HG03025 (cell line): ENCODE measurements around the gene UQCR11.

ENCODE experiments used
- ATAC-seq: cut with Tn5 transposase; IDR thresholded peaks from one replicate; pipeline ENCODE4 v1.9.1; 2021; ENCODE audit warnings: mild to moderate bottlenecking, moderate library complexity; ENCODE audit not compliant: unreplicated experiment, low FRiP score

The UQCR11 gene

GRCh38 chr19:1592755-1593500, 12.3 kb downstream of the UQCR11 start, which contains the start of gene MBD3:
Gene MBD3, minus strand, starts transcription at chr19:1592865. Its CDS starts 234 bp downstream, at chr19:1592631.
- ATAC-seq: peak; percentile 57

GRCh38 chr19:1592024-1592754, 13.1 kb downstream of the UQCR11 start:
- ATAC-seq: peak; percentile 69

GRCh38 chr19:1591421-1592023, 13.7 kb downstream of the UQCR11 start:
- no peak for ATAC-seq

- ATAC-seq: no peak
These were observed 14.4 kb downstream of the UQCR11 start for GRCh38 chr19:1590641-1591397.

GRCh38 chr19:1587872-1588271, 17.4 kb downstream of the UQCR11 start:
- ATAC-seq: no peak

GRCh38 chr19:1585243-1585580, 20.1 kb downstream of the UQCR11 start:
- no peak for ATAC-seq

- ATAC-seq: no peak
These were observed 20.6 kb downstream of the UQCR11 start for GRCh38 chr19:1584500-1585242.

GRCh38 chr19:1582201-1582600, 23.1 kb downstream of the UQCR11 start:
- ATAC-seq: no peak

- ATAC-seq: no peak
These were observed 24.3 kb downstream of the UQCR11 start for GRCh38 chr19:1580957-1581356.

GRCh38 chr19:1580382-1580781, 24.9 kb downstream of the UQCR11 start:
- ATAC-seq: no peak

GRCh38 chr19:1579222-1579621, 26.0 kb downstream of the UQCR11 start:
- ATAC-seq: no peak

GRCh38 chr19:1577929-1578618, 27.2 kb downstream of the UQCR11 start:
- no peak for ATAC-seq

GRCh38 chr19:1577090-1577928, 28.0 kb downstream of the UQCR11 start:
- ATAC-seq: no peak

- no peak for ATAC-seq
These were observed 28.8 kb downstream of the UQCR11 start for GRCh38 chr19:1576242-1577089.

- no peak for ATAC-seq
These were observed 29.7 kb downstream of the UQCR11 start for GRCh38 chr19:1575323-1576241.

GRCh38 chr19:1574354-1575136, 30.7 kb downstream of the UQCR11 start:
- no peak for ATAC-seq
